ENCODE results near the gene BTD. TPM values are rescaled to one million over a fixed set of nuclear protein-coding genes. Genes with fewer than 3 reads are reported as not detected.

Gene BTD
- total RNA-seq, 1 donor from 2014 or later, result 12.7 TPM

- Mint-ChIP-seq H3K36me3 (ENCODE audit: unreplicated experiment) (peaks cover 6% of the 10 kb centered on the region), H3K27me3 (ENCODE audit: unreplicated experiment) (peaks cover 2% of the 10 kb centered on the region), H3K27ac (ENCODE audit: unreplicated experiment) (no peak overlapping the region), H3K4me3 (ENCODE audit: unreplicated experiment) (no peak overlapping the region), H3K9me3 (ENCODE audit: unreplicated experiment) (no peaks in the 10 kb centered on the region), H3K4me1 (ENCODE audit: low read depth, unreplicated experiment) (peaks cover 5% of the 10 kb centered on the region)
- DNase-seq, result no peak
- no peak for TF ChIP-seq CTCF (IDR thresholded peaks at IDR 0.05; ENCODE audit: partially characterized antibody, unreplicated experiment)
Observed at GRCh38 chr3:15635121-15635661, 33.6 kb downstream of the BTD start.

- H3K27me3 Mint-ChIP-seq (ENCODE audit: unreplicated experiment), result peaks cover 2% of the 10 kb centered on the region
- no peaks in the 10 kb centered on the region for H3K9me3 Mint-ChIP-seq (ENCODE audit: unreplicated experiment)
- no peak for DNase-seq
- H3K27ac Mint-ChIP-seq (ENCODE audit: unreplicated experiment), result no peak overlapping the region
- H3K4me3 Mint-ChIP-seq (ENCODE audit: unreplicated experiment), result no peak overlapping the region
- TF ChIP-seq CTCF (IDR thresholded peaks at IDR 0.05; ENCODE audit: partially characterized antibody, unreplicated experiment), result no peak
- H3K36me3 Mint-ChIP-seq (ENCODE audit: unreplicated experiment), result peaks cover 6% of the 10 kb centered on the region
- peaks cover 5% of the 10 kb centered on the region for H3K4me1 Mint-ChIP-seq (ENCODE audit: low read depth, unreplicated experiment)
Observed at GRCh38 chr3:15636028-15636709, 34.6 kb downstream of the BTD start.

- no peak for TF ChIP-seq CTCF (IDR thresholded peaks at IDR 0.05; ENCODE audit: partially characterized antibody, unreplicated experiment)
- peaks cover under 1% of the 10 kb centered on the region for H3K36me3 Mint-ChIP-seq (ENCODE audit: unreplicated experiment)
- H3K4me3 Mint-ChIP-seq (ENCODE audit: unreplicated experiment), result no peak overlapping the region
- H3K9me3 Mint-ChIP-seq (ENCODE audit: unreplicated experiment), result no peaks in the 10 kb centered on the region
- peaks cover under 1% of the 10 kb centered on the region for H3K27me3 Mint-ChIP-seq (ENCODE audit: unreplicated experiment)
- no peaks in the 10 kb centered on the region for H3K4me1 Mint-ChIP-seq (ENCODE audit: low read depth, unreplicated experiment)
- H3K27ac Mint-ChIP-seq (ENCODE audit: unreplicated experiment), result no peak overlapping the region
- DNase-seq, result no peak
Observed at GRCh38 chr3:15637131-15637951, 35.8 kb downstream of the BTD start.

- Mint-ChIP-seq H3K4me1 (ENCODE audit: low read depth, unreplicated experiment) (no peaks in the 10 kb centered on the region), H3K27me3 (ENCODE audit: unreplicated experiment) (no peaks in the 10 kb centered on the region), H3K27ac (ENCODE audit: unreplicated experiment) (no peak overlapping the region), H3K9me3 (ENCODE audit: unreplicated experiment) (no peaks in the 10 kb centered on the region), H3K4me3 (ENCODE audit: unreplicated experiment) (no peak overlapping the region), H3K36me3 (ENCODE audit: unreplicated experiment) (no peaks in the 10 kb centered on the region)
- DNase-seq, result no peak
- TF ChIP-seq CTCF (IDR thresholded peaks at IDR 0.05; ENCODE audit: partially characterized antibody, unreplicated experiment), result no peak
Observed at GRCh38 chr3:15638193-15638890, 36.8 kb downstream of the BTD start.
